ENCODE results near the gene CDKAL1. TPM values are rescaled to one million over a fixed set of nuclear protein-coding genes. Genes with fewer than 3 reads are reported as not detected.
A peak's percentile ranks its signal among the peaks of the same experiment; 100 is the strongest.

Gene CDKAL1
- total and polyA plus RNA-seq, 8 donors, result 3.4 to 36.7 (median 10.4) TPM

DNA sequence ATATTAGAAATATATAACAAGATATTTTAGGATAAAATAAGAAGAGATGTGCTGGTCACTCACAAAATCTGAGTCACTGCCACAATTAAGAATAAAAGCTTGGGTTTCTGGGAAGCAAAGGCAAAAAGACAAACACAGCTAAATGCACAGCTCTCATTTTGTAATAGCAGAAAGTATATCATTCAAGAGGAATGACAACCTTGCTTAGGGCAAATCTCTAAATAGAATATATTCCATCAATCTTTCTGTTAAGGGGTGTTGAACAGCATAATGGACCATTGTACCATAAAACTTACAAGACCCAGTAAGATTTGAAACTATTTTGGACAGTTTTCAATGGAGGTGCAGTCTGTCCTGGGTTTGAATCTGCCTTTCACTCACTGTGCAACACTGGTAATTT, 594.3 kb downstream of the CDKAL1 start:
- H3K27me3 ChIP-seq, result no peaks in the 10 kb centered on the region
- no peak overlapping the region for H3K27ac ChIP-seq
- intact Hi-C loops (cut with DNase I; ENCODE audit: low total_unique reads), result no loop called here
- no peaks in the 10 kb centered on the region for H3K9me3 ChIP-seq
- no peaks in the 10 kb centered on the region for H3K36me3 ChIP-seq
- DNase-seq, result no peak
- TF ChIP-seq POLR2A (IDR thresholded peaks at IDR 0.05) (no peak), EP300 (IDR thresholded peaks at IDR 0.05) (no peak), POLR2AphosphoS5 (IDR thresholded peaks at IDR 0.05) (no peak)
- TF ChIP-seq, protein P1, sequence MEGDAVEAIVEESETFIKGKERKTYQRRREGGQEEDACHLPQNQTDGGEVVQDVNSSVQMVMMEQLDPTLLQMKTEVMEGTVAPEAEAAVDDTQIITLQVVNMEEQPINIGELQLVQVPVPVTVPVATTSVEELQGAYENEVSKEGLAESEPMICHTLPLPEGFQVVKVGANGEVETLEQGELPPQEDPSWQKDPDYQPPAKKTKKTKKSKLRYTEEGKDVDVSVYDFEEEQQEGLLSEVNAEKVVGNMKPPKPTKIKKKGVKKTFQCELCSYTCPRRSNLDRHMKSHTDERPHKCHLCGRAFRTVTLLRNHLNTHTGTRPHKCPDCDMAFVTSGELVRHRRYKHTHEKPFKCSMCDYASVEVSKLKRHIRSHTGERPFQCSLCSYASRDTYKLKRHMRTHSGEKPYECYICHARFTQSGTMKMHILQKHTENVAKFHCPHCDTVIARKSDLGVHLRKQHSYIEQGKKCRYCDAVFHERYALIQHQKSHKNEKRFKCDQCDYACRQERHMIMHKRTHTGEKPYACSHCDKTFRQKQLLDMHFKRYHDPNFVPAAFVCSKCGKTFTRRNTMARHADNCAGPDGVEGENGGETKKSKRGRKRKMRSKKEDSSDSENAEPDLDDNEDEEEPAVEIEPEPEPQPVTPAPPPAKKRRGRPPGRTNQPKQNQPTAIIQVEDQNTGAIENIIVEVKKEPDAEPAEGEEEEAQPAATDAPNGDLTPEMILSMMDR (IDR thresholded peaks at IDR 0.05), result no peak
- no peak overlapping the region for H3K4me3 ChIP-seq
- H3K4me1 ChIP-seq, result peaks cover 0 to 10% (median 4%) of the 10 kb centered on the region in 4 donors

DNA sequence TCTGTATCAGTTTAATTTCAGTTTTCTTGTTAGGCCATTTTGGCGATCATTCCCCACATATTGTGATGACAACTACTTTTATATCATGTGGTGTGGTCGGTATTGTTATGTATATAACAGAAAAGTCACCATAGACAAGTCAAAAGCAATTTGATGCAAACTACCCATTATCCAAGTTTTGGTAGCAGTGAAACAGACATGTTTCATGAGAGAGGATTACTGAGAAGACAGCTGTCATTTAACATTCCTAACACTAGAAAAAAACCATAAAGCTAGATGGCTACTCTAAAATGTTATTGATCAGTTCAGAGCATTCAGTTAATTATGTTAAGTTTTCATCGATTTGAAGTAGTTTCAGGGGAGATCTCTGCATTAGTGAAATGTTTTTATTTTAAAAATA, 597.1 kb downstream of the CDKAL1 start:
- Histone ChIP-seq H3K4me3 (no peak overlapping the region), H3K27me3 (no peaks in the 10 kb centered on the region), H3K4me1 (peaks cover 0 to 15% (median 7%) of the 10 kb centered on the region in 4 donors), H3K27ac (no peak overlapping the region), H3K9me3 (no peaks in the 10 kb centered on the region), H3K36me3 (no peaks in the 10 kb centered on the region)
- intact Hi-C loops (cut with DNase I; ENCODE audit: low total_unique reads), result no loop called here
- TF ChIP-seq, protein P1 (IDR thresholded peaks at IDR 0.05), result no peak
- TF ChIP-seq EP300 (IDR thresholded peaks at IDR 0.05) (no peak), POLR2AphosphoS5 (IDR thresholded peaks at IDR 0.05) (no peak), POLR2A (IDR thresholded peaks at IDR 0.05) (no peak)
- 89 to 96% (median 94%) methylated on average over 3 of the region's 3 CpGs for WGBS, 5 donors
- no peak for DNase-seq

DNA sequence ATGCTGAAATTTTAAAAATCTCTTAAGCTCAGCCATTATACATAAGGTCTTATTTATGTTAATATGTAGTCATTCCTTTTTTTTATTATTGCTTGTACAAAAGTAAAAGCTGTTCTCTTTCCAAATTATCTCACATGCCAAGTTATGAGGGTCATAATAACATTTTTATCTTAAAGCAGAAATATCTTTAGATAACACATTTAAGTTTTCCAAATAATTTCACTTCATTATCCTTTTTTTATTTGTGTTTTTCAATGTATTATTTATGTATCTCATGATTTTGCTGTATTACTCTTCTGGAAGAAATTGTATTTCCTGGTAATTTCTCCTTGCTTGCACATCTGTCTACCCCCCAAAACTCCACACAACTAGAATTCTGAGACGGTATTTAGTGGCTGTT, 598.2 kb downstream of the CDKAL1 start:
- no peak overlapping the region for H3K4me3 ChIP-seq
- no peak overlapping the region for H3K27ac ChIP-seq
- H3K27me3 ChIP-seq, result no peaks in the 10 kb centered on the region
- peaks cover 0 to 15% (median 7%) of the 10 kb centered on the region in 4 donors for H3K4me1 ChIP-seq
- WGBS, 5 donors, result 25 to 59% (median 48%) methylated on average over 1 of the region's 1 CpG
- DNase-seq, result no peak
- intact Hi-C loops (cut with DNase I; ENCODE audit: low total_unique reads), result no loop called here
- H3K36me3 ChIP-seq, result no peaks in the 10 kb centered on the region
- TF ChIP-seq, protein P1 (IDR thresholded peaks at IDR 0.05), result no peak
- TF ChIP-seq POLR2AphosphoS5 (IDR thresholded peaks at IDR 0.05) (no peak), EP300 (IDR thresholded peaks at IDR 0.05) (no peak), POLR2A (IDR thresholded peaks at IDR 0.05) (no peak)
- H3K9me3 ChIP-seq, result no peaks in the 10 kb centered on the region

DNA sequence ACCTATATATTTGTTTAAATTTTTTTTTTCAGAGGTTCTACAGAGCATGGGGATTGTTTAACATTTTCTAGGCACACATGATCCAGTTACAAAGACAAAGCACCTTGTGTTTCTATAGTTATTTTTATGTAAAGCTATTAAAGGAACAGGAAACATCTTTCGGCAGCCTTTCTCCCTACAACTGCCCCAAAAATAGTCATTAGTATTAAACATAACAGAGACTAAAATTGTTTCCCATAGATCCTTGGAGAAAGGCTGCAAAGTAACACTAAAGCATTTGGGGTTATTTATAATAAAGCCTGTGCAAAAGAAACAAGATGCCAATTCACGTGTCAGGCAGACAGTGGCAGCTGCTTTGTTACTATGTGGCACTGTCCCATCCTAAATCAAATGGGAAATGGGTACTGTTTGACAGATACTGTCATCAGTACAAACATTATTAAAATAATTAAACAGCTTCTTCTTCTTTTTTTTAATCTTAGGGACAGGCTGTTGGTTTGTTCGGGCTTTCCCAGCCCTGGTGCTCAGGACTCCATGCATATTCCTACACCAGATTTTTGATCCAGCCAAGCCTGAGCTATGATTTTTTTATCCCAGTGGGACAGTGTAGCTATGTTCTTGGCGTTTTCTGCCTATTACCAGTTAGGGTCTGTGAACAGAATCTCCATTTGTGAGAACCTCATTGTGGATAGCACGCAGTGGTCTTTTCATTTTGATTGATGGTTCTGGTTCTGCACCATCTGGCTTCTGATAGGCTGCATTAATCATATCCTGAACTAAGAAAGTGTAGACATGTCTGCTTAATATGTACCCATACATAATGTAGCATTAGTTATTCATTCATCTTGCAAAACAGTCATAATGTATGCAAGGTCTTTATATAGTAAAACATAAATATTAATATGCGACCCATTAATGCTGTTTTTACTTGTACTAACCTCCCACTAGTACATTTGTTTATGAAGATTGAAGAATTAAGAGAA, 598.9 kb downstream of the CDKAL1 start:
- H3K27me3 ChIP-seq, result no peaks in the 10 kb centered on the region
- no peak overlapping the region for H3K4me3 ChIP-seq
- WGBS, 5 donors, result 52 to 60% (median 56%) methylated on average over 6 of the region's 6 CpGs
- peaks cover 0 to 19% (median 8%) of the 10 kb centered on the region in 4 donors for H3K4me1 ChIP-seq
- H3K27ac ChIP-seq, result no peak overlapping the region
- TF ChIP-seq EP300 (IDR thresholded peaks at IDR 0.05) (no peak), POLR2A (IDR thresholded peaks at IDR 0.05) (no peak), POLR2AphosphoS5 (IDR thresholded peaks at IDR 0.05) (no peak)
- TF ChIP-seq, protein P1 (IDR thresholded peaks at IDR 0.05), result no peak
- H3K36me3 ChIP-seq, result no peaks in the 10 kb centered on the region
- H3K9me3 ChIP-seq, result no peaks in the 10 kb centered on the region
- intact Hi-C loops (cut with DNase I; ENCODE audit: low total_unique reads), result no loop called here
- DNase-seq, result peak in 1 of 2 donors; percentile 61
